Esophagus (tissue), 2 donors: ENCODE measurements around the gene CEACAM16. TPM values are rescaled to one million over a fixed set of nuclear protein-coding genes. Genes with fewer than 3 reads are reported as not detected.

Source experiments
- H3K27ac ChIP-seq, 2 donors: one replicate each; pipeline ENCODE4 v1.5.1; 2013; ENCODE audit warnings: low read depth in 2 of 2, mild to moderate bottlenecking in 2 of 2, inconsistent platforms in 1 of 2, low read length in 1 of 2, moderate library complexity in 1 of 2
- H3K27me3 ChIP-seq, 2 donors: one replicate each; pipeline ENCODE4 v1.6.1; 2013; ENCODE audit warnings: low read length in 2 of 2, control low read depth in 1 of 2, mild to moderate bottlenecking in 1 of 2; ENCODE audit not compliant: insufficient read depth in 2 of 2, control insufficient read depth in 1 of 2
- H3K36me3 ChIP-seq, 2 donors: one replicate each; pipeline ENCODE4 v1.6.1; 2013; ENCODE audit warnings: low read length in 1 of 2; ENCODE audit not compliant: control insufficient read depth in 2 of 2, insufficient read depth in 2 of 2
- H3K4me1 ChIP-seq, 2 donors: one replicate each; pipeline ENCODE4 v1.6.1; 2013; ENCODE audit warnings: low read length in 1 of 2; ENCODE audit not compliant: control insufficient read depth in 2 of 2, insufficient read depth in 2 of 2
- H3K4me3 ChIP-seq, 2 donors: one replicate each; pipeline ENCODE4 v1.5.1; 2013; ENCODE audit warnings: low read length in 2 of 2, mild to moderate bottlenecking in 2 of 2, low read depth in 1 of 2, moderate library complexity in 1 of 2
- H3K9me3 ChIP-seq, 2 donors: one replicate each; pipeline ENCODE4 v1.6.1; 2013; ENCODE audit warnings: mild to moderate bottlenecking in 2 of 2, low read depth in 1 of 2, low read length in 1 of 2, moderate library complexity in 1 of 2; ENCODE audit not compliant: control insufficient read depth in 2 of 2, insufficient read depth in 1 of 2
- WGBS, 2 donors: extraction: QIAGEN DNeasy Blood & Tissue Kit; methylation state at CpG; one replicate each; pipeline ENCODE4 v1.1.7; 2013; 5-methylcytosine and 5-hydroxymethylcytosine counted together
- polyA plus RNA-seq, 2 donors: library from polyadenylated mRNA; stranded (reverse); fragments of 200-250 nt; gene quantifications; one replicate each; pipeline ENCODE4 v1.2.3, GENCODE V29; 2013
- donor health status: healthy with polysubstance abuse.
- donor health status: Bipolar disorder and iron deficiency.

Gene CEACAM16
- polyA plus RNA-seq, 2 donors = 0.16 TPM; not detected in 1

GRCh38 chr19:44685877-44686276, 13.1 kb upstream of the CEACAM16 start:
- Histone ChIP-seq H3K27ac (no peak overlapping the region), H3K9me3 (no peaks in the 10 kb centered on the region), H3K27me3 (no peaks in the 10 kb centered on the region), H3K36me3 (peaks cover 0 to 7% of the 10 kb centered on the region in 2 donors), H3K4me3 (no peak overlapping the region), H3K4me1 (peaks cover 0 to 8% of the 10 kb centered on the region in 2 donors)
- WGBS, 2 donors = 69 to 76% methylated on average over 4 of the region's 4 CpGs

- 71 to 80% methylated on average over 4 of the region's 4 CpGs for WGBS, 2 donors
- Histone ChIP-seq H3K27ac (no peak overlapping the region), H3K27me3 (no peaks in the 10 kb centered on the region), H3K4me3 (no peak overlapping the region), H3K9me3 (no peaks in the 10 kb centered on the region), H3K4me1 (peaks cover 0 to 11% of the 10 kb centered on the region in 2 donors), H3K36me3 (peaks cover 0 to 7% of the 10 kb centered on the region in 2 donors)
These were observed 12.1 kb upstream of the CEACAM16 start for GRCh38 chr19:44686896-44687295.

- Histone ChIP-seq H3K4me1 (peaks cover 0 to 12% of the 10 kb centered on the region in 2 donors), H3K27me3 (no peaks in the 10 kb centered on the region), H3K36me3 (peaks cover 0 to 7% of the 10 kb centered on the region in 2 donors), H3K27ac (no peak overlapping the region), H3K4me3 (no peak overlapping the region), H3K9me3 (no peaks in the 10 kb centered on the region)
- 90 to 92% methylated on average over 7 of the region's 7 CpGs for WGBS, 2 donors
These were observed 11.1 kb upstream of the CEACAM16 start for GRCh38 chr19:44687888-44688287.

GRCh38 chr19:44689290-44690130, 9.4 kb upstream of the CEACAM16 start:
- WGBS, 2 donors = 40 to 42% methylated on average over 11 of the region's 11 CpGs

GRCh38 chr19:44690131-44690440, 8.9 kb upstream of the CEACAM16 start:
- no peak overlapping the region for H3K27ac ChIP-seq
- H3K36me3 ChIP-seq = no peaks in the 10 kb centered on the region
- WGBS, 2 donors = 87 to 90% methylated on average over 3 of the region's 3 CpGs
- H3K4me1 ChIP-seq = peaks cover 0 to 10% of the 10 kb centered on the region in 2 donors
- no peaks in the 10 kb centered on the region for H3K27me3 ChIP-seq
- H3K4me3 ChIP-seq = no peak overlapping the region
- no peaks in the 10 kb centered on the region for H3K9me3 ChIP-seq

More at GRCh38 chr19:44689290-44690130, 9.4 kb upstream of the CEACAM16 start:
- H3K9me3 ChIP-seq = no peaks in the 10 kb centered on the region
- no peaks in the 10 kb centered on the region for H3K36me3 ChIP-seq
- H3K27ac ChIP-seq = no peak overlapping the region
- no peak overlapping the region for H3K4me3 ChIP-seq
- peaks cover 0 to 12% of the 10 kb centered on the region in 2 donors for H3K4me1 ChIP-seq
- no peaks in the 10 kb centered on the region for H3K27me3 ChIP-seq

GRCh38 chr19:44692379-44692721, 6.6 kb upstream of the CEACAM16 start:
- WGBS, 2 donors = 29 to 36% methylated on average over 5 of the region's 5 CpGs
- H3K27me3 ChIP-seq = no peaks in the 10 kb centered on the region
- peak overlapping the region; percentile 78 to 82 for H3K27ac ChIP-seq
- peaks cover 0 to 14% of the 10 kb centered on the region in 2 donors for H3K4me1 ChIP-seq
- H3K36me3 ChIP-seq = no peaks in the 10 kb centered on the region
- H3K4me3 ChIP-seq = no peak overlapping the region
- no peaks in the 10 kb centered on the region for H3K9me3 ChIP-seq

GRCh38 chr19:44694184-44694579, 4.8 kb upstream of the CEACAM16 start:
- Histone ChIP-seq H3K4me3 (no peak overlapping the region), H3K36me3 (no peaks in the 10 kb centered on the region), H3K4me1 (peaks cover 0 to 14% of the 10 kb centered on the region in 2 donors), H3K27ac (no peak overlapping the region), H3K9me3 (no peaks in the 10 kb centered on the region), H3K27me3 (no peaks in the 10 kb centered on the region)
- 78 to 90% methylated on average over 2 of the region's 2 CpGs for whole genome bisulfite sequencing, 2 donors

GRCh38 chr19:44696939-44697669, 1.8 kb upstream of the CEACAM16 start:
- H3K4me1 ChIP-seq = peaks cover 0 to 6% of the 10 kb centered on the region in 2 donors
- H3K36me3 ChIP-seq = no peaks in the 10 kb centered on the region
- no peaks in the 10 kb centered on the region for H3K27me3 ChIP-seq
- H3K27ac ChIP-seq = no peak overlapping the region
- no peak overlapping the region for H3K4me3 ChIP-seq
- WGBS, 2 donors = 60 to 70% methylated on average over 22 of the region's 22 CpGs
- H3K9me3 ChIP-seq = no peaks in the 10 kb centered on the region

- 82 to 88% methylated on average over 4 of the region's 4 CpGs for WGBS, 2 donors
- no peaks in the 10 kb centered on the region for H3K9me3 ChIP-seq
- peaks cover 0 to 11% of the 10 kb centered on the region in 2 donors for H3K4me1 ChIP-seq
- no peak overlapping the region for H3K4me3 ChIP-seq
- H3K27ac ChIP-seq = no peak overlapping the region
- no peaks in the 10 kb centered on the region for H3K27me3 ChIP-seq
- no peaks in the 10 kb centered on the region for H3K36me3 ChIP-seq
These were observed 1.3 kb upstream of the CEACAM16 start for GRCh38 chr19:44697670-44698034.
